Neural progenitor cell (in vitro differentiated cells): ENCODE measurements around the gene ROBO2.

Experiments used
- EZH2 ChIP-seq: fragments of 200-600 bp; sonication (generic); IDR thresholded peaks from 2 replicates; pipeline ENCODE4 v1.6.1; 2017; ENCODE audit warnings: antibody characterized with exemption, mild to moderate bottlenecking, moderate library complexity
- TF ChIP-seq, protein P1 (sequence below): fragments of 200-600 bp; sonication (generic); IDR thresholded peaks from 2 replicates; pipeline ENCODE4 v1.5.1; 2017; ENCODE audit warnings: antibody characterized with exemption, mild to moderate bottlenecking

DNA sequence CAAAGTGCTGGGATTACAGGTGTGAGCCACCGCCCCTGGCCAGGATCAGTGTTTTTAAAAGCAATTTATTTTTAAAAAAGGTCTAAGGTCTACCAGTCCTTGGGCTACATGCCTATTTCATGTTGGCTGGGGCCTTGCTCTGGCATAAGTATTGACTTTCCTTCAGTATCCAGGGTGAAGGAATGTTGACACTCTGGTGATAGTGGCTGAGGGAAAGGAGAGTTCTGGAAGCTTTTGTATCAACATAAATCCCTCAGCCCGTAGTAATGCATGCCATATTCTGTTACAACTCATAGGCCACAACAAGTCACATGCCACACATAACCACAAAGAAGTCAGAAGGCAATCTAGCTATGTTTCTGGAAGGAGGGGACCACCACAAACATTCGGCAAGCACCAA lies 273.9 kb downstream of the ROBO2 start:
- TF ChIP-seq, protein P1, sequence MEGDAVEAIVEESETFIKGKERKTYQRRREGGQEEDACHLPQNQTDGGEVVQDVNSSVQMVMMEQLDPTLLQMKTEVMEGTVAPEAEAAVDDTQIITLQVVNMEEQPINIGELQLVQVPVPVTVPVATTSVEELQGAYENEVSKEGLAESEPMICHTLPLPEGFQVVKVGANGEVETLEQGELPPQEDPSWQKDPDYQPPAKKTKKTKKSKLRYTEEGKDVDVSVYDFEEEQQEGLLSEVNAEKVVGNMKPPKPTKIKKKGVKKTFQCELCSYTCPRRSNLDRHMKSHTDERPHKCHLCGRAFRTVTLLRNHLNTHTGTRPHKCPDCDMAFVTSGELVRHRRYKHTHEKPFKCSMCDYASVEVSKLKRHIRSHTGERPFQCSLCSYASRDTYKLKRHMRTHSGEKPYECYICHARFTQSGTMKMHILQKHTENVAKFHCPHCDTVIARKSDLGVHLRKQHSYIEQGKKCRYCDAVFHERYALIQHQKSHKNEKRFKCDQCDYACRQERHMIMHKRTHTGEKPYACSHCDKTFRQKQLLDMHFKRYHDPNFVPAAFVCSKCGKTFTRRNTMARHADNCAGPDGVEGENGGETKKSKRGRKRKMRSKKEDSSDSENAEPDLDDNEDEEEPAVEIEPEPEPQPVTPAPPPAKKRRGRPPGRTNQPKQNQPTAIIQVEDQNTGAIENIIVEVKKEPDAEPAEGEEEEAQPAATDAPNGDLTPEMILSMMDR, result no peak
- TF ChIP-seq EZH2, result no peak
